Liver (tissue), 9 donors: ENCODE data around the gene MROH2B. TPM values are rescaled to one million over a fixed set of nuclear protein-coding genes. Genes with fewer than 3 reads are reported as not detected.

ENCODE experiments used
- DNase-seq: peaks from one replicate; pipeline ENCODE4 v3.0.0-alpha.2; 2017; ENCODE audit warnings: low spot score
- H3K27ac ChIP-seq, 2 donors: one replicate each; pipeline ENCODE4 v1.7.0; 2013; ENCODE audit warnings: inconsistent platforms in 2 of 2, low read length in 2 of 2, control low read depth in 1 of 2, low read depth in 1 of 2, mild to moderate bottlenecking in 1 of 2
- H3K27me3 ChIP-seq, 4 donors: one replicate each; pipeline versions ENCODE4 v1.6.1 to v1.7.0; 2013; ENCODE audit warnings: low read length in 3 of 4, inconsistent platforms in 1 of 4, mild to moderate bottlenecking in 1 of 4, moderate library complexity in 1 of 4; ENCODE audit not compliant: control insufficient read depth in 4 of 4, insufficient read depth in 4 of 4
- H3K36me3 ChIP-seq, 4 donors: one replicate each; pipeline versions ENCODE4 v1.6.1 to v1.7.0; 2013; ENCODE audit warnings: low read length in 3 of 4, mild to moderate bottlenecking in 3 of 4, low read depth in 1 of 4, moderate library complexity in 1 of 4; ENCODE audit not compliant: control insufficient read depth in 4 of 4, insufficient read depth in 3 of 4
- H3K4me1 ChIP-seq, 4 donors: one replicate each; pipeline versions ENCODE4 v1.6.1 to v1.7.0; 2013; ENCODE audit warnings: low read length in 3 of 4, mild to moderate bottlenecking in 3 of 4, moderate library complexity in 1 of 4; ENCODE audit not compliant: control insufficient read depth in 4 of 4, insufficient read depth in 4 of 4
- H3K4me3 ChIP-seq, 3 donors: one replicate each; pipeline versions ENCODE4 v1.6.1 to v1.7.0; 2013; ENCODE audit warnings: low read length in 3 of 3, control low read depth in 1 of 3, low read depth in 1 of 3, mild to moderate bottlenecking in 1 of 3
- H3K9ac ChIP-seq, 2 donors: one replicate each; pipeline ENCODE4 v1.7.0; 2013; ENCODE audit warnings: low read length in 2 of 2, mild to moderate bottlenecking in 2 of 2, moderate library complexity in 2 of 2, control low read depth in 1 of 2, low read depth in 1 of 2
- H3K9me3 ChIP-seq, 4 donors: one replicate each; pipeline versions ENCODE4 v1.6.1 to v1.7.0; 2013; ENCODE audit warnings: low read length in 3 of 4; ENCODE audit not compliant: control insufficient read depth in 4 of 4
- EGR1 ChIP-seq, 2 donors: IDR thresholded peaks; 2 replicates each; pipeline ENCODE4 v1.6.1; 2016 to 2018; ENCODE audit warnings: antibody characterized with exemption in 2 of 2, low read depth in 2 of 2
- FOXA1 ChIP-seq: IDR thresholded peaks from 2 replicates; pipeline ENCODE4 v1.6.1; 2016; ENCODE audit warnings: antibody characterized with exemption
- FOXA2 ChIP-seq: IDR thresholded peaks from 2 replicates; pipeline ENCODE4 v1.6.1; 2016; ENCODE audit warnings: antibody characterized with exemption
- HNF4A ChIP-seq, 2 donors: conservative IDR thresholded peaks; 2 replicates each; pipeline ENCODE4 v1.6.1; 2016; ENCODE audit warnings: antibody characterized with exemption in 2 of 2, mild to moderate bottlenecking in 2 of 2
- JUND ChIP-seq, 2 donors: IDR thresholded peaks; 2 replicates each; pipeline ENCODE4 v1.6.1; 2016; ENCODE audit warnings: antibody characterized with exemption in 2 of 2
- NR2F2 ChIP-seq: IDR thresholded peaks from 2 replicates; pipeline ENCODE4 v1.6.1; 2016; ENCODE audit warnings: antibody characterized with exemption
- RAD21 ChIP-seq, 2 donors: IDR thresholded peaks; 2 replicates each; pipeline ENCODE4 v1.6.1; 2016; ENCODE audit warnings: antibody characterized with exemption in 2 of 2, mild to moderate bottlenecking in 2 of 2
- RXRA ChIP-seq, 2 donors: IDR thresholded peaks; 2 replicates each; pipeline ENCODE4 v1.6.1; 2017 to 2018; ENCODE audit warnings: antibody characterized with exemption in 2 of 2, mild to moderate bottlenecking in 1 of 2
- SP1 ChIP-seq: IDR thresholded peaks from 2 replicates; pipeline ENCODE4 v1.6.1; 2018; ENCODE audit warnings: antibody characterized with exemption, mild to moderate bottlenecking
- TAF1 ChIP-seq: conservative IDR thresholded peaks from 2 replicates; pipeline ENCODE4 v1.6.1; 2016; ENCODE audit warnings: antibody characterized with exemption, mild to moderate bottlenecking
- YY1 ChIP-seq: IDR thresholded peaks from 2 replicates; pipeline ENCODE4 v1.6.1; 2016; ENCODE audit warnings: antibody characterized with exemption, mild to moderate bottlenecking
- WGBS: extraction: QIAGEN DNeasy Blood & Tissue Kit; methylation state at CpG from one replicate; pipeline ENCODE4 v1.1.7; 2013; 5-methylcytosine and 5-hydroxymethylcytosine counted together
- polyA plus RNA-seq, 2 donors: library from polyadenylated mRNA; stranded (reverse) in 1 of 2; unstranded in 1 of 2; fragments of 200-250 nt in 1 of 2; fragments of >200 nt in 1 of 2; fragmentation: Nextera tagmentation in 1 of 2; extraction: Ambion mirVana in 1 of 2; gene quantifications; one replicate each; pipeline versions ENCODE4 v1.2.1 to v1.2.3, GENCODE V29; 2013 to 2015
- total RNA-seq, 2 donors: library from RNA; depleted of rRNA; stranded (reverse); fragments of >200 nt; gene quantifications; one replicate each; pipeline ENCODE4 v1.2.3, GENCODE V29; 2014
- TF ChIP-seq, protein P1 (sequence below): fragments of 150-350 bp; IDR thresholded peaks from 2 replicates; pipeline ENCODE4 v1.5.1; 2017; ENCODE audit warnings: improper control_type of control experiment, low read depth, low read length; ENCODE audit not compliant: missing input control
- TF ChIP-seq, protein P2 (sequence below): IDR thresholded peaks from 2 replicates; pipeline ENCODE4 v1.6.1; 2016; ENCODE audit warnings: antibody characterized with exemption
- TF ChIP-seq, protein P3 (sequence below): IDR thresholded peaks from 2 replicates; pipeline ENCODE4 v1.6.1; 2016; ENCODE audit warnings: antibody characterized with exemption
- TF ChIP-seq, protein P4 (sequence below): IDR thresholded peaks from 2 replicates; pipeline ENCODE4 v1.6.1; 2016; ENCODE audit warnings: antibody characterized with exemption, mild to moderate bottlenecking
- donor health status: healthy.
- donor health status: healthy.
- donor health status: healthy.
- donor health status: healthy.
- donor health status: healthy.

Gene MROH2B
- total and polyA plus RNA-seq, 4 donors, result under 0.01 to 0.46 (median 0.06) TPM; not detected in 1

DNA sequence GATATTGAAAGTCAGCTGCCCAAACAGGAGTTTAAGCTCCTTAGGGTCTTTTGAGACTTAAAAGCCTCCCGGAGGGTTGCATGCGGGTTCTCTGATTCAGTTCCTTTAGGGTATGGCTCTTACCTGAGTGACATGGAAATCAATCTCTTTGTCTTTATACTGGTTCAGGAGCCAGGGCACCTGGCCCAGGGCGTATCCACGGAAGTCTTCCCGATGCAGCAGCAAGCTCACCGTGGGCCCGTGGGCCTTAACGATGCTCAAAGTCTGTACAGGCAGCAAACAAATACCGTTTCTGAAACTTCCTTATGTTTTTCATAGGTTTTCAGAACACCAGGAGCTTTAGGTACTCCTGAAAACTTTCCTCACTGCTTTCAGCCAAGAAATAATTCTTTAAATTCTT lies 13.2 kb downstream of the MROH2B start:
- DNase-seq, result no peak
- TF ChIP-seq, protein P1, sequence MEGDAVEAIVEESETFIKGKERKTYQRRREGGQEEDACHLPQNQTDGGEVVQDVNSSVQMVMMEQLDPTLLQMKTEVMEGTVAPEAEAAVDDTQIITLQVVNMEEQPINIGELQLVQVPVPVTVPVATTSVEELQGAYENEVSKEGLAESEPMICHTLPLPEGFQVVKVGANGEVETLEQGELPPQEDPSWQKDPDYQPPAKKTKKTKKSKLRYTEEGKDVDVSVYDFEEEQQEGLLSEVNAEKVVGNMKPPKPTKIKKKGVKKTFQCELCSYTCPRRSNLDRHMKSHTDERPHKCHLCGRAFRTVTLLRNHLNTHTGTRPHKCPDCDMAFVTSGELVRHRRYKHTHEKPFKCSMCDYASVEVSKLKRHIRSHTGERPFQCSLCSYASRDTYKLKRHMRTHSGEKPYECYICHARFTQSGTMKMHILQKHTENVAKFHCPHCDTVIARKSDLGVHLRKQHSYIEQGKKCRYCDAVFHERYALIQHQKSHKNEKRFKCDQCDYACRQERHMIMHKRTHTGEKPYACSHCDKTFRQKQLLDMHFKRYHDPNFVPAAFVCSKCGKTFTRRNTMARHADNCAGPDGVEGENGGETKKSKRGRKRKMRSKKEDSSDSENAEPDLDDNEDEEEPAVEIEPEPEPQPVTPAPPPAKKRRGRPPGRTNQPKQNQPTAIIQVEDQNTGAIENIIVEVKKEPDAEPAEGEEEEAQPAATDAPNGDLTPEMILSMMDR, result no peak
- Histone ChIP-seq H3K36me3 (no peaks in the 10 kb centered on the region), H3K9ac (no peak overlapping the region), H3K27ac (no peak overlapping the region), H3K27me3 (no peaks in the 10 kb centered on the region), H3K4me3 (no peak overlapping the region), H3K9me3 (no peaks in the 10 kb centered on the region), H3K4me1 (no peaks in the 10 kb centered on the region)
- WGBS, result 98% methylated on average over 9 of the region's 9 CpGs

DNA sequence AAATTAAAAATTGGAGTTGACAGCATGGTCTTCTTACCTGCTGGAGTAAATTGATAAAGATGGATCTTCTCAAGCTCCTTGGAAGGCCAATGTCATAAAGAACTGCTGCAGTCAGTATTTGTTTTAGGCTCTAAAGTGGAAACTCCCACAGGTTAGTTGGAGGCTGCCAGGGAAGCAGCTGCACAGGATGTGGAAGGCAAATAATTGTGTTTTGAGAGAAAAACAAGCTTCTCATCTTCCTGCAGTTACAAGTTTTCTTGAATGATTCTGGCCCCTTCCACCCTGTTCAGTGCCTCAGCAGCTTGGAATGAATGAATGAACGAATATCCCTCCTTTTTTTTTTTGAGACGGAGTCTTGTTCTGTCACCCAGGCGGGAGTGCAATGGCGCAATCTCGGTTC lies 13.9 kb downstream of the MROH2B start:
- Histone ChIP-seq H3K36me3 (no peaks in the 10 kb centered on the region), H3K4me3 (no peak overlapping the region), H3K27me3 (no peaks in the 10 kb centered on the region), H3K4me1 (no peaks in the 10 kb centered on the region), H3K27ac (no peak overlapping the region), H3K9me3 (no peaks in the 10 kb centered on the region), H3K9ac (no peak overlapping the region)
- 96% methylated on average over 4 of the region's 5 CpGs for WGBS
- TF ChIP-seq RXRA (IDR thresholded peaks at IDR 0.05), result no peak
- no peak for TF ChIP-seq FOXA2
- TF ChIP-seq, protein P2, sequence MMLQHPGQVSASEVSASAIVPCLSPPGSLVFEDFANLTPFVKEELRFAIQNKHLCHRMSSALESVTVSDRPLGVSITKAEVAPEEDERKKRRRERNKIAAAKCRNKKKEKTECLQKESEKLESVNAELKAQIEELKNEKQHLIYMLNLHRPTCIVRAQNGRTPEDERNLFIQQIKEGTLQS, result no peak
- TF ChIP-seq NR2F2, result no peak
- TF ChIP-seq, protein P3, sequence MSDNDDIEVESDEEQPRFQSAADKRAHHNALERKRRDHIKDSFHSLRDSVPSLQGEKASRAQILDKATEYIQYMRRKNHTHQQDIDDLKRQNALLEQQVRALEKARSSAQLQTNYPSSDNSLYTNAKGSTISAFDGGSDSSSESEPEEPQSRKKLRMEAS, result no peak
- TF ChIP-seq, protein P4, sequence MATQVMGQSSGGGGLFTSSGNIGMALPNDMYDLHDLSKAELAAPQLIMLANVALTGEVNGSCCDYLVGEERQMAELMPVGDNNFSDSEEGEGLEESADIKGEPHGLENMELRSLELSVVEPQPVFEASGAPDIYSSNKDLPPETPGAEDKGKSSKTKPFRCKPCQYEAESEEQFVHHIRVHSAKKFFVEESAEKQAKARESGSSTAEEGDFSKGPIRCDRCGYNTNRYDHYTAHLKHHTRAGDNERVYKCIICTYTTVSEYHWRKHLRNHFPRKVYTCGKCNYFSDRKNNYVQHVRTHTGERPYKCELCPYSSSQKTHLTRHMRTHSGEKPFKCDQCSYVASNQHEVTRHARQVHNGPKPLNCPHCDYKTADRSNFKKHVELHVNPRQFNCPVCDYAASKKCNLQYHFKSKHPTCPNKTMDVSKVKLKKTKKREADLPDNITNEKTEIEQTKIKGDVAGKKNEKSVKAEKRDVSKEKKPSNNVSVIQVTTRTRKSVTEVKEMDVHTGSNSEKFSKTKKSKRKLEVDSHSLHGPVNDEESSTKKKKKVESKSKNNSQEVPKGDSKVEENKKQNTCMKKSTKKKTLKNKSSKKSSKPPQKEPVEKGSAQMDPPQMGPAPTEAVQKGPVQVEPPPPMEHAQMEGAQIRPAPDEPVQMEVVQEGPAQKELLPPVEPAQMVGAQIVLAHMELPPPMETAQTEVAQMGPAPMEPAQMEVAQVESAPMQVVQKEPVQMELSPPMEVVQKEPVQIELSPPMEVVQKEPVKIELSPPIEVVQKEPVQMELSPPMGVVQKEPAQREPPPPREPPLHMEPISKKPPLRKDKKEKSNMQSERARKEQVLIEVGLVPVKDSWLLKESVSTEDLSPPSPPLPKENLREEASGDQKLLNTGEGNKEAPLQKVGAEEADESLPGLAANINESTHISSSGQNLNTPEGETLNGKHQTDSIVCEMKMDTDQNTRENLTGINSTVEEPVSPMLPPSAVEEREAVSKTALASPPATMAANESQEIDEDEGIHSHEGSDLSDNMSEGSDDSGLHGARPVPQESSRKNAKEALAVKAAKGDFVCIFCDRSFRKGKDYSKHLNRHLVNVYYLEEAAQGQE, result no peak
- no peak for TF ChIP-seq TAF1
- TF ChIP-seq FOXA1, result no peak
- TF ChIP-seq HNF4A (conservative IDR thresholded peaks at IDR 0.05), result no peak
- no peak for TF ChIP-seq EGR1 (IDR thresholded peaks at IDR 0.05; ENCODE audit: low read depth in 2 of 2)
- no peak for DNase-seq

DNA sequence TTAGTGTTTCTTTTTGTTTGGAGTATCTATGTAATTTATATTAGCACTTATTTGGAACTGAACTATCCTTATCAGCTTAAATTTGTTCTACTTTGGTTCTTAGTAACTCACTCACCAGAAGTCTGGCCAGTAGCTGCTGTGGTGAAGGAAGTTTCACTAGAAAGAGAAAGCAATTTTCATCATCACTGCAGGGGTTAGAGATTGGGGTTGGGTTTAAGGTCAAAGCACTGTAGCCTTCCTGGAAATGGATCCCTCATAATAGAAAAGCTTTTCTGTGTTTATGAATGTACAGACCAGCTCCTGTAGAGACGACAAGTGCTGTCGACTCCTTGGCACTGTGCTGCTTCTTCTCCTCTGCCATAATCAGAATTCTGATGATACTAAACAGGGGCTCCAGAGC lies 22.2 kb downstream of the MROH2B start:
- no peaks in the 10 kb centered on the region for H3K27me3 ChIP-seq
- H3K4me1 ChIP-seq, result peaks cover 0 to 10% (median 3%) of the 10 kb centered on the region in 4 donors
- no peaks in the 10 kb centered on the region for H3K9me3 ChIP-seq
- 40% methylated on average over 2 of the region's 2 CpGs for WGBS
- H3K27ac ChIP-seq, result peak overlapping the region; percentile 40 to 49
- no peak overlapping the region for H3K4me3 ChIP-seq
- TF ChIP-seq YY1 (no peak), NR2F2 (peak; percentile 95), RXRA (IDR thresholded peaks at IDR 0.05) (peak; percentile 62 to 78), JUND (IDR thresholded peaks at IDR 0.05) (no peak), HNF4A (conservative IDR thresholded peaks at IDR 0.05) (peak; percentile 37 to 38), RAD21 (IDR thresholded peaks at IDR 0.05) (peak in 1 of 2 donors; percentile 20), SP1 (peak; percentile 24), FOXA2 (no peak)
- TF ChIP-seq, protein P2, result peak; percentile 66
- no peak overlapping the region for H3K9ac ChIP-seq
- H3K36me3 ChIP-seq, result no peaks in the 10 kb centered on the region
- no peak for DNase-seq
